MM.1S (cell line): ENCODE data around the gene IFNW1.

Experiments
- DNase-seq: peaks from one replicate; pipeline ENCODE4 v3.0.0-alpha.2; 2015
- H2AFZ ChIP-seq: fragments of 300-600 bp; sonication (generic); 2 replicates; pipeline ENCODE4 v1.6.0; 2016; ENCODE audit warnings: antibody characterized with exemption, low read length
- H3F3A ChIP-seq: fragments of 300-600 bp; sonication (generic); 2 replicates; pipeline ENCODE4 v1.6.1; 2016; ENCODE audit warnings: mild to moderate bottlenecking, antibody characterized with exemption, low read length, moderate library complexity, mixed read lengths; ENCODE audit not compliant: insufficient read depth
- H3K27ac ChIP-seq: fragments of 300-600 bp; sonication (generic); 2 replicates; pipeline ENCODE4 v1.5.1; 2016; ENCODE audit warnings: mild to moderate bottlenecking, low read length
- H3K27me3 ChIP-seq: fragments of 300-600 bp; sonication (generic); replicated peaks from 2 replicates; pipeline ENCODE4 v1.6.0; 2016; ENCODE audit warnings: low read length; ENCODE audit not compliant: insufficient read depth
- H3K36me3 ChIP-seq: fragments of 300-600 bp; sonication (generic); replicated peaks from 2 replicates; pipeline ENCODE4 v1.6.1; 2016; ENCODE audit warnings: mild to moderate bottlenecking, low read length, mixed read lengths; ENCODE audit not compliant: insufficient read depth
- H3K4me1 ChIP-seq: fragments of 300-600 bp; sonication (generic); 2 replicates; pipeline ENCODE4 v1.6.1; 2016; ENCODE audit warnings: low read length, mixed read lengths
- H3K4me2 ChIP-seq: fragments of 300-600 bp; sonication (generic); 2 replicates; pipeline ENCODE4 v1.6.0; 2016; ENCODE audit warnings: low read depth, low read length
- H3K4me3 ChIP-seq: fragments of 300-600 bp; sonication (generic); 2 replicates; pipeline ENCODE4 v1.5.1; 2016; ENCODE audit warnings: low read length, mixed read lengths
- H3K79me2 ChIP-seq: fragments of 300-600 bp; sonication (generic); 2 replicates; pipeline ENCODE4 v1.6.1; 2016; ENCODE audit warnings: mixed run types, low read length, mixed read lengths
- H3K9ac ChIP-seq: fragments of 300-600 bp; sonication (generic); 2 replicates; pipeline ENCODE4 v1.6.1; 2016; ENCODE audit warnings: low read length, mixed read lengths
- H3K9me2 ChIP-seq: fragments of 300-600 bp; sonication (generic); replicated peaks from 2 replicates; pipeline ENCODE4 v1.6.1; 2016; ENCODE audit warnings: mild to moderate bottlenecking, low read length, mixed read lengths; ENCODE audit not compliant: insufficient read depth
- H3K9me3 ChIP-seq: fragments of 300-600 bp; sonication (generic); replicated peaks from 2 replicates; pipeline ENCODE4 v1.6.1; 2016; ENCODE audit warnings: mild to moderate bottlenecking, low read length, mixed read lengths; ENCODE audit not compliant: insufficient read depth
- H4K20me1 ChIP-seq: fragments of 300-600 bp; sonication (generic); 2 replicates; pipeline ENCODE4 v1.6.1; 2016; ENCODE audit warnings: mild to moderate bottlenecking, low read length, moderate library complexity, mixed read lengths; ENCODE audit not compliant: insufficient read depth
- CTCF ChIP-seq: fragments of 300-600 bp; sonication (generic); IDR thresholded peaks from 2 replicates; pipeline ENCODE4 v1.5.1; 2016; ENCODE audit warnings: antibody characterized with exemption, low read length, mixed read lengths
- EZH2 ChIP-seq: fragments of 300-600 bp; sonication (generic); optimal IDR thresholded peaks from 2 replicates; pipeline ENCODE3; 2017; ENCODE audit warnings: low read depth, mild to moderate bottlenecking, antibody characterized with exemption, low read length, mixed read lengths
- EZH2phosphoT487 ChIP-seq: fragments of 300-600 bp; sonication (generic); IDR thresholded peaks from 2 replicates; pipeline ENCODE4 v1.6.1; 2018; ENCODE audit warnings: antibody characterized with exemption, low read length

The IFNW1 gene

GRCh38 chr9:21104787-21105186 lies 36.8 kb downstream of the IFNW1 start:
- TF ChIP-seq EZH2 (no peak), CTCF (no peak), EZH2phosphoT487 (no peak)
- no peak overlapping the region for H2AFZ ChIP-seq
- H3F3A ChIP-seq = no peaks in the 10 kb centered on the region
- no peaks in the 10 kb centered on the region for H3K9me2 ChIP-seq
- no peaks in the 10 kb centered on the region for H3K79me2 ChIP-seq
- H3K4me1 ChIP-seq = no peaks in the 10 kb centered on the region
- no peak overlapping the region for H3K9ac ChIP-seq
- no peak for DNase-seq
- no peak overlapping the region for H3K4me3 ChIP-seq
- no peak overlapping the region for H3K27ac ChIP-seq
- no peaks in the 10 kb centered on the region for H3K36me3 ChIP-seq
- H4K20me1 ChIP-seq = no peaks in the 10 kb centered on the region
- H3K4me2 ChIP-seq = no peak overlapping the region
- no peaks in the 10 kb centered on the region for H3K27me3 ChIP-seq
- H3K9me3 ChIP-seq = no peaks in the 10 kb centered on the region

GRCh38 chr9:21102305-21102704 lies 39.3 kb downstream of the IFNW1 start:
- DNase-seq = no peak
- no peaks in the 10 kb centered on the region for H3F3A ChIP-seq
- no peak for TF ChIP-seq CTCF
- TF ChIP-seq EZH2phosphoT487 = no peak
- no peak for TF ChIP-seq EZH2

GRCh38 chr9:21097817-21098216 lies 43.8 kb downstream of the IFNW1 start:
- no peak for TF ChIP-seq EZH2
- no peak for TF ChIP-seq EZH2phosphoT487
- TF ChIP-seq CTCF = no peak
- H3K4me1 ChIP-seq = peaks cover 10% of the 10 kb centered on the region; the same call in 1 of the 2 replicates
- peaks cover 6% of the 10 kb centered on the region; the same call in 1 of the 2 replicates for H3F3A ChIP-seq
- no peaks in the 10 kb centered on the region for H3K9me2 ChIP-seq
- no peaks in the 10 kb centered on the region for H3K36me3 ChIP-seq
- no peak overlapping the region for H3K4me2 ChIP-seq
- H3K4me3 ChIP-seq = no peak overlapping the region
- no peaks in the 10 kb centered on the region for H3K27me3 ChIP-seq
- H3K9me3 ChIP-seq = no peaks in the 10 kb centered on the region
- H3K27ac ChIP-seq = no peak overlapping the region
- H3K9ac ChIP-seq = no peak overlapping the region
- no peaks in the 10 kb centered on the region for H4K20me1 ChIP-seq
- no peak overlapping the region for H2AFZ ChIP-seq
- DNase-seq = no peak
- H3K79me2 ChIP-seq = no peaks in the 10 kb centered on the region

More at GRCh38 chr9:21102305-21102704, 39.3 kb downstream of the IFNW1 start:
- no peaks in the 10 kb centered on the region for H4K20me1 ChIP-seq
- H3K4me2 ChIP-seq = no peak overlapping the region
- H3K9ac ChIP-seq = no peak overlapping the region
- H3K36me3 ChIP-seq = no peaks in the 10 kb centered on the region
- no peak overlapping the region for H3K4me3 ChIP-seq
- no peaks in the 10 kb centered on the region for H3K27me3 ChIP-seq
- H3K27ac ChIP-seq = no peak overlapping the region
- H3K9me2 ChIP-seq = no peaks in the 10 kb centered on the region
- no peaks in the 10 kb centered on the region for H3K9me3 ChIP-seq
- no peak overlapping the region for H2AFZ ChIP-seq
- H3K4me1 ChIP-seq = peaks cover 4% of the 10 kb centered on the region; the same call in 1 of the 2 replicates
- no peaks in the 10 kb centered on the region for H3K79me2 ChIP-seq
